ENCODE results near the gene FLNB.

GRCh38 chr3:58180940-58181587 lies 172.8 kb downstream of the FLNB start:
- TF ChIP-seq CTCF (IDR thresholded peaks at IDR 0.05 in 2 of 3, conservative IDR thresholded peaks at IDR 0.05 in 1 of 3; ENCODE audit: insufficient read depth in 2 of 3, low read depth in 1 of 3, low read length in 3 of 3) (no peak), ZC3H8 (IDR thresholded peaks at IDR 0.05) (no peak), ZNF444 (CRISPR knock-in tag; IDR thresholded peaks at IDR 0.05) (no peak)

All from K562 (cell line).